DOHH2 (cell line): ENCODE results near the gene CMA1.
"Not testable (repeated sequence)": the region's sequence is repeated elsewhere in the genome, so short reads cannot be mapped to it uniquely, and the experiment has no call there.

ENCODE experiments used
- EZH2phosphoT487 ChIP-seq: fragments of 200-600 bp; sonication (generic); IDR thresholded peaks from 2 replicates; pipeline ENCODE4 v1.6.1; 2017; ENCODE audit warnings: borderline replicate concordance, mild to moderate bottlenecking, antibody characterized with exemption, low read length, moderate library complexity, mixed read lengths
- TF ChIP-seq, protein P1 (sequence below): fragments of 200-600 bp; sonication (generic); IDR thresholded peaks from one replicate; pipeline ENCODE4 v1.5.1; 2014; ENCODE audit warnings: antibody characterized with exemption, mild to moderate bottlenecking, low read depth, low read length; ENCODE audit not compliant: poor library complexity, severe bottlenecking

DNA sequence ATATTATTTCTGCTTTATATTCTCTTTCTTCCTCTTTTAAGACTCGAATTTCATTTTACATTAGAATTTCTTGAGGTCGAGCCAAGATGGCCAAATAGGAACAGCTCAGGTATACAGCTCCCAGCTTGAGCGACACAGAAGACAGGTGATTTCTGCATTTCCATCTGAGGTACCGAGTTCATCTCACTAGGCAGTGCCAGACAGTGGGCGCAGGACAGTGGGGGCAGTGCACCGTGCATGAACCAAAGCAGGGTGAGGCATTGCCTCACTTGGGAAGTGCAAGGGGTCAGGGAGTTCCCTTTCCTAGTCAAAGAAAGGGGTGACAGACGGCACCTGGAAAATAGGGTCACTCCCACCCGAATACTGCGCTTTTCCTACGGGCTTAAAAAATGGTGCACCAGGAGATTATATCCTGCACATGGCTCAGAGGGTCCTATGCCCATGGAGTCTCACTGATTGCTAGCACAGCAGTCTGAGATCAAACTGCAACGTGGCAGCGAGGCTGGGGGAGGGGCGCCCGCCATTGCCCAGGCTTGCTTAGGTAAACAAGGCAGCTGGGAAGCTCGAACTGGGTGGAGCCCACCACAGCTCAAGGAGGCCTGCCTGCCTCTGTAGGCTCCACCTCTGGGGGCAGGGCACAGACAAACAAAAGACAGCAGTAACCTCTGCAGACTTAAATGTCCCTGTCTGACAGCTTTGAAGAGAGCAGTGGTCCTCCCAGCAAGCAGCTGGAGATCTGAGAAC is 18.0 kb upstream of the CMA1 start:
- TF ChIP-seq, protein P1, sequence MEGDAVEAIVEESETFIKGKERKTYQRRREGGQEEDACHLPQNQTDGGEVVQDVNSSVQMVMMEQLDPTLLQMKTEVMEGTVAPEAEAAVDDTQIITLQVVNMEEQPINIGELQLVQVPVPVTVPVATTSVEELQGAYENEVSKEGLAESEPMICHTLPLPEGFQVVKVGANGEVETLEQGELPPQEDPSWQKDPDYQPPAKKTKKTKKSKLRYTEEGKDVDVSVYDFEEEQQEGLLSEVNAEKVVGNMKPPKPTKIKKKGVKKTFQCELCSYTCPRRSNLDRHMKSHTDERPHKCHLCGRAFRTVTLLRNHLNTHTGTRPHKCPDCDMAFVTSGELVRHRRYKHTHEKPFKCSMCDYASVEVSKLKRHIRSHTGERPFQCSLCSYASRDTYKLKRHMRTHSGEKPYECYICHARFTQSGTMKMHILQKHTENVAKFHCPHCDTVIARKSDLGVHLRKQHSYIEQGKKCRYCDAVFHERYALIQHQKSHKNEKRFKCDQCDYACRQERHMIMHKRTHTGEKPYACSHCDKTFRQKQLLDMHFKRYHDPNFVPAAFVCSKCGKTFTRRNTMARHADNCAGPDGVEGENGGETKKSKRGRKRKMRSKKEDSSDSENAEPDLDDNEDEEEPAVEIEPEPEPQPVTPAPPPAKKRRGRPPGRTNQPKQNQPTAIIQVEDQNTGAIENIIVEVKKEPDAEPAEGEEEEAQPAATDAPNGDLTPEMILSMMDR = not testable (repeated sequence)
- not testable (repeated sequence) for TF ChIP-seq EZH2phosphoT487
